Natural killer cell treated with Interleukin-12 subunit alpha and Interleukin-12 subunit beta and Interleukin-15 and Interleukin-18, amount 100 ng/mL, for 72 hours (primary cell): ENCODE measurements around the gene TMEM184B. TPM values are rescaled to one million over a fixed set of nuclear protein-coding genes. Genes with fewer than 3 reads are reported as not detected.

Source experiments
- ATAC-seq, 2 donors: fragments of 150-1000 bp; cut with Tn5 transposase in 1 of 2; sonication (Bioruptor Pico), chemical (Tn5 transposase) in 1 of 2; 2 replicates each; pipeline ENCODE4 v1.10.0; 2021
- DNase-seq: peaks from one replicate; pipeline ENCODE4 v3.0.0; 2022; ENCODE audit warnings: low spot score
- H3K27ac Mint-ChIP-seq, 2 donors: 1 replicate in 1 of 2; 2 replicates in 1 of 2; pipeline ENCODE4 v1.8.0; 2022; ENCODE audit warnings: mixed read lengths in 2 of 2, mild to moderate bottlenecking in 1 of 2, moderate library complexity in 1 of 2
- H3K27me3 Mint-ChIP-seq, 2 donors: 1 replicate in 1 of 2; 2 replicates in 1 of 2; pipeline ENCODE4 v1.8.0; 2022; ENCODE audit warnings: mixed read lengths in 2 of 2
- H3K36me3 Mint-ChIP-seq: one replicate; pipeline ENCODE4 v1.8.0; 2022; ENCODE audit warnings: mixed read lengths
- H3K4me1 Mint-ChIP-seq, 2 donors: 1 replicate in 1 of 2; 2 replicates in 1 of 2; pipeline ENCODE4 v1.8.0; 2022; ENCODE audit warnings: low read depth in 2 of 2, mixed read lengths in 2 of 2, mild to moderate bottlenecking in 1 of 2
- H3K4me3 Mint-ChIP-seq: one replicate; pipeline ENCODE4 v1.8.0; 2022; ENCODE audit warnings: mixed read lengths
- H3K9me3 Mint-ChIP-seq: 2 replicates; pipeline ENCODE4 v1.8.0; 2022; ENCODE audit warnings: mixed read lengths
- total RNA-seq, 2 donors: library from RNA; stranded (reverse); gene quantifications; one replicate each; pipeline ENCODE4 v1.2.3, GENCODE V29; 2022

TMEM184B gene
- 10 to 100 TPM; 59.4 to 59.8 TPM for total RNA-seq

DNA sequence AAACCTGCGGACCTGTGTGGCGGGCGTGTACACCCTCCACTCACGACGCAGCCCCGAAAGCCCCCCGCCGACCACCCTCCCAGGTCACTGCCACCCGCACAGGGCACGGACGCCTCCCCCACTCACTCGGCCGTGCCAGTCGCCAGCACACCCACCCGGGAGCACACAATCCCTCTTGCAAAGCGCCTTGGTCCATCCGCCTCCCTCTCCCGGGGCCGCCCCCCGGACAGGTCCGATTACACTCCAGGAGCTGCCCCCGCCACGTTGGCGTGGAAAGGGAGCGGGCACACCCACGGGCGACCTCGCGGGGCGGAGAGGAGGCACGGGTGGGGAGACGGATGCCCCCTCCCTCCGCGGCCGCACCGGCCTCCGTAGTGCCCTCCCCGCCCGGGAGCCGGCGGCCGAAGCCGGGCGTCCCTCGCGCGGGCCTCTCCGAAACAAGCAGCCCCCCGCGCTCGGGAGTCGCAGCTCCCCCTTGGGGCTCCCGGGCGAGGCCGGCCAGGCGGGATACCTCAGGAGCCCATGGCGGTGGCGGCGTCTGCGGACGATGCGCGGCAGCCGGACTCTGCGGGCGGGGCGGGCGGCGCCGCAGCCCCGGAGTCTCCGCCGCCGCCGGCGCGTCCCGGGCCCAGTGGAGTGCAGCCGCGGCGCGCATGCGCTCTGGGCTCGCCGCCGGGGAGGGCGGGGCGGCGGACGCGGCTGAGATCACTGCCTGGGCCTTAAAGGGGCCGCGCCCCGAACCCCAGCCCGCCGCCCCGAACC lies at the start of gene TMEM184B:
TMEM184B (minus strand) TSS at position 638 of the 762 bp plus-strand sequence. CDS start 25,049 bp downstream, outside the sequence.
- ATAC-seq (peak; percentile 97 to 98), DNase-seq (peak; percentile 81)
- Mint-ChIP-seq H3K36me3 (no peaks in the 10 kb centered on the region), H3K9me3 (no peaks in the 10 kb centered on the region), H3K4me1 (peaks cover 36 to 46% of the 10 kb centered on the region in 2 donors), H3K27ac (peak within 1 kb of the TSS; percentile 90 to 98), H3K4me3 (peak within 1 kb of the TSS; percentile 91), H3K27me3 (peaks cover 0 to 3% of the 10 kb centered on the region in 2 donors)

DNA sequence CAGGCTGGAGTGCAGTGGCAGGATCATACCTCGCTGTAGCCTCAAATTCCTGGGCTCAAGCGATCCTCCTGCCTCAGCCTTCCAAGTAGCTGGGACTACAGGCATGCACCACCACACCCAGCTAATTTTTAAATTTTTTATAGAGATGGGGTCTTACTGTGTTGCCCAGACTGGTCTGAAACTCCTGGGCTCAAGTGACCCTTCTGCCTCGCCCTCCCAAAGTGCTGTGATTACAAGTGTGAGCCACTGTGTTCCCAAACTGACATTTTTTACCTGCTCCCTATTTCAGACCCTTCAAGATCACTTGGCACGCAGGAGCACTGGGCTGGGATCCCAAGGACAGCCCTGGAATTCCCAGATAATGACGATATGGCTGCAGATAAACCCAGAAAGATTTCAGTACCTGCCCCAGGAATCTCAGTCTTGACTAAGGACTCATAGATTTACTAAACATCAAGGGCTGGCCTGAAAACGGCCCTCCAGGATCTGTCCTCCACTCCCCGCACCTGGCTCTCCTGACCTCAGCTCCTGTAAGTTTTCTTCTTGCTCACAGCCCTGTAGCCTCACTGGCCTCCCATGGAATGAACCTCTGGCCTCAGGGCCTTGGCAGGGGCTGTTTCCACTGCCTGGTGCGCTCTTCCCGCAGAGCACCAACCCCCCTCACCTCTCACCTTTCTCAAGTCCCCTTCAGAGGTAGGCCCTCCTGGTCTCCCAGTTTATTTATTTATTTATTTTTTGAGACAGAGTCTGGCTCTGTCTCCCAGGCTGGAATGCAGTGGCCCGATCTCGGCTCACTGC lies 48.0 kb upstream of the TMEM184B start:
- ATAC-seq (no peak), DNase-seq (no peak)
- H3K9me3 Mint-ChIP-seq, result no peaks in the 10 kb centered on the region
- peaks cover 9 to 13% of the 10 kb centered on the region in 2 donors for H3K4me1 Mint-ChIP-seq
- H3K27me3 Mint-ChIP-seq, result no peaks in the 10 kb centered on the region
- H3K4me3 Mint-ChIP-seq, result no peak overlapping the region
- no peaks in the 10 kb centered on the region for H3K36me3 Mint-ChIP-seq
- no peak overlapping the region for H3K27ac Mint-ChIP-seq

DNA sequence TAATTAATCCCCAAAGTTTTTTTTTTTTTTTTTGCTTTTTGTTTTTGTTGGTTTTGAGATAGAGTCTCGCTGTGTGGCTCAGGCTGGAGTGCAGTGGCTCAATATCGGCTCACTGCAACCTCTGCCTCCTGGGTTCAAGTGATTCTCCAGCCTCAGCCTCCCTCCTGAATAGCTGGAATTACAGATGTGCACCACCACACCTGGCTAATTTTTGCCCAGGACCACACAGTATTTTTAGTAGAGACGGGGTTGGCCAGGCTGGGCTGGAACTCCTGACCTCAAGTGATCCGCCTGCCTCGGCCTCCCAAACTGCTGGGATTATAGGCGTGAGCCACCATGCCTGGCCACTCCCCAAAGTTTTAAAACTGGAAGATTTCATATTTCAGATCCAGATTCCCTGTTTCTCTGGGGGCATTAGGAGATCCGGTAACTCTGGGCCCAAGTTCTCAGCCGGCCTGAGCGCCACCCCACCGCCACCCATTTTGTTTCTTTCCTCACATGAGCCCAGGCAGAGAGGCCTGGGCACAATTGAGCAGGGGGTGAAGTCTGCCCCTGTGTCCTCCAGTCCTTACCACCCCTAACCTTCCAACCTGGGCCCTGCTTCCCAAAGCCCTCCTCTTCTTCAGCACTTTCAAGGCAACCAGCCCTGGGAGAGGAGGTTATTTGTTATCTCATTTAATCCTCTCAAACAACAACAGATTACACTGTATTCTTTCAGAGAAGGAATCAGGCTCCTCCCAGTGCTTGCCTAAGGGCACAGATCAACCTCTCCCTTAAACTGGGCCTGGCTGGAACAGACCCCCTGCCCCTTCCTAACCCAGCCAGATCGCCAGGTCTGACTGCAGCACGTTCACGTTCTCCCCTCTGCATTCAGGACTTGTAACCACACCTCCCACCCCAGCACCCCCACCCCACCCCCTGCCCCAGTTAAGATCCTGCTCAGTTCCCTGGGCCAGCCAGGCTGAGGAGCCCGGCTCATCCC lies 46.3 kb upstream of the TMEM184B start:
- ATAC-seq (no peak), DNase-seq (no peak)
- peak overlapping the region; percentile 70 for H3K4me3 Mint-ChIP-seq
- peak overlapping the region; percentile 68 to 79 for H3K27ac Mint-ChIP-seq
- no peaks in the 10 kb centered on the region for H3K27me3 Mint-ChIP-seq
- H3K9me3 Mint-ChIP-seq, result no peaks in the 10 kb centered on the region
- peaks cover 26 to 31% of the 10 kb centered on the region in 2 donors for H3K4me1 Mint-ChIP-seq
- H3K36me3 Mint-ChIP-seq, result no peaks in the 10 kb centered on the region

DNA sequence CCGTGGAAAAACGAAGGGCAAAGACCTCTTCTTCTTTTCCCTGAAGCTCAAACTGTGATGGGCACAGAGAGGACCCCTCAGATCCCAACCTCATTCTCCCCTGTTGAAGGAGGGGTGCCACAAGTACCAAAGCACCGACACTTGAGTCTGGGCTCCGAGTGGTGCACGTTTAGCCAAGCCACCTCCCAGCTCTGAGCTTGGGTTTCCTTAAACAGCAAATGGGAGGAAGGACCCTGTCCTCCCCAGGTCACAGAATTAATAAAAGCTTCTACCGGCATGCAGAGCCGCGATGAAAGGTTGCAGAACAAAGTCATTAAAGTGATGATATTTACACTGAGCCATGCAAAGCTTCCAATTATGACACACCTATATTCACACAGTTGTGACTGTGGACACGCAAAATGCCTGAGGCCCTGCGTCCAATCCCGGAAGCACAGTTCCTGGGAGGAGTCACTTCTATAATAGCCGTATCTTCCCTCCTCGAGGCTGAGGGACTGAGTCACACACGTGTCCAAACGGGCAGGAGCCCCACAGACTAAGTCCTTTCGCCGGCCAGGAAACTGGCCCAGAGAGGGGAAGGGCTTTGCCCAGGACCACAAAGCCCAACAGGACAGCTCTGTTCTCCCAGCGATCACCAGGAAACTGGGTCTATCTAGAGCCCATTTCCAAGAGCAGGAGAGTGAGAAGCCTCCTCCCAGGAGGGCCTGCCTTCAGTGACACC lies 45.3 kb upstream of the TMEM184B start:
- Mint-ChIP-seq H3K27ac (peak overlapping the region; percentile 68 to 79), H3K4me1 (peaks cover 34 to 37% of the 10 kb centered on the region in 2 donors), H3K4me3 (peak overlapping the region; percentile 70), H3K36me3 (no peaks in the 10 kb centered on the region), H3K9me3 (no peaks in the 10 kb centered on the region), H3K27me3 (no peaks in the 10 kb centered on the region)
- no peak for DNase-seq
- ATAC-seq, result no peak

DNA sequence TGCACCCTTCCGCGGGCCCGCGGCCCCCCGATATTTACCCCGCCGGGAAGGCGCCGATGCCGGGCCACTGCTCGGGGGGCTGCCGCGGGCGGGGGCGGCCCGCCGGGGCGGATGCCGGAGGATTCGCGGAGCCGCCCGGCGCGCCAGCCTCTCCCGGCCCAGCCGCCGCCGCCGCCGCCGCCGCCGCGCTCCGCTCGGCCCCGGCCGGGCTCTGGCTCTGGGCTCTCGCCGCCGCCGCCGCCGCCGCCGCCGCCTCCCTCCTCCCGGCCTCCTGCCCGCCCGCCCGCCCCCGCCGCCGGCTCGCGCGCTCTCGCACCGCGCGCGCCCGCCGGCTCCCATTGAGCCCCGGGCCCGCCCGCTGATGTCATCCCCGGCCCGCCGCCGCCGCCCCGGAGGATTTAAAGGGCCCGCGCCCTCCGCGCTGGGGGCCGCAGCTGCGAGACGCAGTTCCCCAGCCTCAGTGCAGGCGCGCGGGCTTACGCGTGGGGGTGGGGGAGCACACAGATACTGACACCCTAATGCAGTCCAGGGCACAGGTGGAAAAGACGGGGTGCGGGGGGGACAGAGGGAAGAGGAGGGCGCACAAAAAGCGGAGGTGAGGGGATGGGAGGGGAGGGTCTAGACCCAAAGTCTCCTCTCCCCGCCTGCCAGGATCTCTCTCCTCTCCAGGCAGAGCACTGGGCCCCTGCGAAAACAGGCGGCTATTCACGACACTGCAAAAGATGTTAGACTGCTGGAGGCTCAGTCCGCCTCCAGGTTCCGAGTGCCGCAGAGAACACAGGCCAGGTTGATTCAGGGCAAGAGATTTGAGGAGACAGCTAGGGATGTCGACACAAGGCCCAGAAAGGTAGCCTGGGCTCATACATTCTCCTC lies 44.5 kb upstream of the TMEM184B start, which contains the start of gene CSNK1E:
CSNK1E (minus strand) TSS at position 312 of the 873 bp plus-strand sequence. CDS start 3,276 bp downstream, outside the sequence.
- H3K9me3 Mint-ChIP-seq, result no peaks in the 10 kb centered on the region
- H3K36me3 Mint-ChIP-seq, result no peaks in the 10 kb centered on the region
- DNase-seq (peak; percentile 76), ATAC-seq (peak; percentile 78 to 83)
- H3K4me1 Mint-ChIP-seq, result peaks cover 41 to 42% of the 10 kb centered on the region in 2 donors
- H3K27ac Mint-ChIP-seq, result peak within 1 kb of the TSS; percentile 80 to 84
- peak within 1 kb of the TSS; percentile 94 for H3K4me3 Mint-ChIP-seq
- H3K27me3 Mint-ChIP-seq, result no peaks in the 10 kb centered on the region

DNA sequence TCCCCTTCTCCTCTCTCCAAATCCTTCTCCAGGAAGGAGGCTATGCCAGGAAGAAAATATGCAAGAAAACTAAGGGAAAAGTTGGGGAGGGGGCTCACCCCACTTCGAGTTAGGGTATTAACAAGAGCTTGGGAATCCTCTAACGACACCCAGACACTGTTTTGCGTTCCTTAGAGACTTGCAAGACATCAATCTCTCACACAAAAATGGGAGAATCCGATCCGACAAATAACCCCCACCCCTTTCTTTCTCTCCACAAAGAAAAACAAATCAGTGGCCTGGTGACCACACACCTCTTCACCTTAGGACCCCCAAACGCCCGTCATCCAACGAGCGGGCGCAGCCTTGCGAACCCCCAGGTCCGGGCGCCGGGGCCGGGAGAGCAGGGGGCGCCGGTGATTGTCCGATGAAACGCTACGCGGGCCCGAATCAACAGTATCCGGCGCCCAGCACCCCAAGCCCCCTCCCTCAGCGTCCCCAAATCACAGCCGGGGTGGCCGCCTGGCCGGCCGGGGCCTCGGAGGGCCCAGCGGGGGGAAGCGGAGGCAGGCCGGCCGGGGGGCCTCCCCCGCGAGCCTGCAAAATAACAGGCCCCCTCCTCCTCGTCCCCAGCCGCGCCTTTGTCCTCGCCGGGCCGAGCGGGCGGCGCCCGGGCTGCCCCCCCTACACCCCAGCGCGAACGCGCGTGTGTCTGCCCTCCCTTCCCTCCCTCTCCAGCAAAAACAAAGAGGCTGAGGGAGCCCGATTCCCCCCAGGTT lies 43.7 kb upstream of the TMEM184B start:
- no peaks in the 10 kb centered on the region for H3K36me3 Mint-ChIP-seq
- H3K27ac Mint-ChIP-seq, result peak overlapping the region; percentile 80 to 84
- H3K4me3 Mint-ChIP-seq, result peak overlapping the region; percentile 94
- H3K4me1 Mint-ChIP-seq, result peaks cover 42 to 45% of the 10 kb centered on the region in 2 donors
- DNase-seq (no peak), ATAC-seq (peak; percentile 71 to 77)
- H3K9me3 Mint-ChIP-seq, result no peaks in the 10 kb centered on the region
- no peaks in the 10 kb centered on the region for H3K27me3 Mint-ChIP-seq

DNA sequence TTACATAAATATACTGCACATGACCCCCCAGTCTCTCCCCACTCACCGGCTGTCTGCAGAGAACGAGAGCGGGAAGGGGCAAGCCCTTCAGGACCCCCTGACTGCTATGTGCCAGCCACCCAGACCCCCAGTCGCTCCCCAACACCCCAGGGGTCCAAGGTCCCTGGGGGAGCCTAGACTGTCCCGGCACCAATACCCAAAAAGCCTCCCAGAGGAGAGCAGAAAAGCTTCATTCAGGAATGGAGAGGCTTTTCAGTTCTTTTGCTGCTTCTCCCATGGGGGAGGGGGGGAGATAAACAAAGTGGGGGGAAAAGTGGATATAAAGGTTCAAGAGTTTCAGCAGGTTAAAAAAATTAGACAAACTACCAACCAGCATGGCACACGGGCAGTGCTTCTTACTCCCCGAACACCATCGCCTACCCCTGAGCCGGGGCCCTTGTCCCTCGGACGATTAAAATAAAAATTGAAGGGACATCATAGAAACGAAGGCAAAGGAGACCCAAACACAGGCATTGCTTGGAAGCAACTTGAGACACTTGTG lies 43.1 kb upstream of the TMEM184B start:
- H3K4me1 Mint-ChIP-seq, result peaks cover 48 to 51% of the 10 kb centered on the region in 2 donors
- ATAC-seq, result no peak
- DNase-seq, result no peak

DNA sequence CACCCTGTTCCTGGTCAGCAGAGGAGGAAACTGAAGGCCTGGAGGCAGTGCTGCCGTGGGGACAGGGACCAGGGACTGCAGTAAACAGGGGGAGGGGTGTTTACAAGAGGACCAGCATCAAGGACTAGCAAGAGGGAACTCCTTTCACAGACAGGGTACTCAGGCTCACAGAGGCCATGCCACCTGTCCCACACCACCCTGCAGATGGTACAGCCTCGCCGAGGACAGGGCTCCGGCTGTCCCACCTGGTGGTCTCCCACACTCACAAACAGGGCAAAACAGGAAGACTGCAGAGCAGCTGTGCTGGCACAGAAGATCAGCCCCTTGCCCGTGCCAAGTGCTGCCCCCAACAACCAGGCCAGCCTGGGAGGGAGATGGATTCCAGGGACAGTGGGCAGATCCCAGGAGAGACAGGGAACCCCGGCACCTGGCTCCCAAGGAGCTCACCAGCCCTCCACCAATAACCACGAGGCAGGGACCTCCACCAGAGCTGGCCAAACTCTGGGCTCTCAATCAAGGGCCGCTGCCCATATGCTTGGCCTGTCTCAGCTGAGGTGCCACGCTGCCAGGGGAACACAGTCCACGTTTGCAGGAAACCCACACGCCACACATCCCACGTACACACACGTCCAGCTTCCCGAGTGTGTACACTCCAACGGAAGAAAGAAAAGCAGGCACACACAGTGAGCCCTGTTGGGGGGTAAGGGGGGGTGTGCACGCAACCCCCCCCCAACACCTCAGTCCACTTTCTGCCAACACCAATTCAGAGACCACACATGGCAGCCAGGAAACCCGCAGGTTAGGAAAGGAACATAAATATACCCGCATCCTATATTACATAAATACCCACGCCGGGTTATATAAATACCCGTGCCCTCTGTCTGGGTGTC lies 42.4 kb upstream of the TMEM184B start:
- DNase-seq (no peak), ATAC-seq (no peak)
- H3K27me3 Mint-ChIP-seq, result no peaks in the 10 kb centered on the region
- peak overlapping the region; percentile 80 to 84 for H3K27ac Mint-ChIP-seq
- H3K9me3 Mint-ChIP-seq, result no peaks in the 10 kb centered on the region
- H3K4me3 Mint-ChIP-seq, result peak overlapping the region; percentile 94
- H3K4me1 Mint-ChIP-seq, result peaks cover 52 to 54% of the 10 kb centered on the region in 2 donors
- no peaks in the 10 kb centered on the region for H3K36me3 Mint-ChIP-seq

More for the DNA sequence above, 43.1 kb upstream of the TMEM184B start:
- H3K27ac Mint-ChIP-seq, result peak overlapping the region; percentile 80 to 84
- no peaks in the 10 kb centered on the region for H3K27me3 Mint-ChIP-seq
- peak overlapping the region; percentile 94 for H3K4me3 Mint-ChIP-seq
- no peaks in the 10 kb centered on the region for H3K9me3 Mint-ChIP-seq
- H3K36me3 Mint-ChIP-seq, result no peaks in the 10 kb centered on the region

DNA sequence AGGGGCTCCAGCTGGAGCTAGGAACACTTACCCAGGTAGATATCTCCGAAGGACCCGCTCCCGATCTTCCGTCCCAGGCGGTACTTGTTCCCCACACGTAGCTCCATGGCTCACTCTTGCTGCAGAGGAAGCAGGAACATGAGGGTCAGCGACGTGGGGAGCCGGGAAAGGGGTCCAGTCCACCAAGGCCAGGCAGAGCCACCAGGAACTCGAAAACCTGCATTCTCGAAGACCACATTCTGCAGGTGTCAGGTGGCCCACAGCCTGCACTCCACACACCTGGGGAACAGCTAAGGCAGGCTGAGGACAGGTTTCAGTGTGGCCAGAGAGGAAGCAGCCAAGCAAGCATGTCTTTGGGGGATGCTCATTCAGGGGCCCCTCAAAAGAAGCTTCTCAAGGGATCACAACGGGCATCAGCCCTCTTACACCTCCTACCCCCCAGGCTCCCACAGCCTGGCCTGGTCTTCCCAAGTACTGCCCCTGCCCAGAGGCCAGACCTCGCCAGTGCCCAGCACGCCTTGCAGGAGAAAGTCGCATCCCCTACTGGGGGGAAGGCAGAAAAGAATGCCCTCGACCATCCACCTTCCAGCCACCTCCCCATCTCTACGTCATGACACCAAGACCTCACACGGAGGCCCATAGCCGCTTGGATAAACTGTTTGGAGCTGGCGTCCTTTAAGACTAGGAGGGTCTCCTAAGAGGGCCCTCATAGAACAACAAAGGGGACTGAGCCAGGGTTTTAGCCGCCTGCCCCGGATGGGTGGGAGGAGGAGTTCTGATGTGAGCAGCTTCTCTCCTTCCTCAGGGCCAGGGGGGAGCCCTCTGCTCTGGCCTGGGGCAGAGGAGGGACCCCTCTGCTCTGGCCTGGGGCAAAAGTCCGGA lies 41.5 kb upstream of the TMEM184B start:
- ATAC-seq, result no peak
- Mint-ChIP-seq H3K36me3 (no peaks in the 10 kb centered on the region), H3K27ac (peak overlapping the region; percentile 80 to 84), H3K27me3 (no peaks in the 10 kb centered on the region), H3K9me3 (no peaks in the 10 kb centered on the region), H3K4me1 (peaks cover 52 to 54% of the 10 kb centered on the region in 2 donors), H3K4me3 (peak overlapping the region; percentile 94)
- DNase-seq, result no peak
